ENCODE results near the gene HNRNPA0. TPM values are rescaled to one million over a fixed set of nuclear protein-coding genes. Genes with fewer than 3 reads are reported as not detected.
A peak's percentile ranks its signal among the peaks of the same experiment; 100 is the strongest.

HNRNPA0 gene
- total and polyA plus RNA-seq, 2 of the 4 experiments (the other 2 are of a cell fraction): 5.2 to 12.2 TPM

GRCh38 chr5:137708796-137709559 lies 45.2 kb downstream of the HNRNPA0 start:
- H2BK5ac ChIP-seq (ENCODE audit: low read depth, low read length, poor library complexity, severe bottlenecking): no peak overlapping the region
- no peak for DNase-seq
- H4K5ac ChIP-seq (ENCODE audit: low read depth, low read length): no peak overlapping the region
- in situ Hi-C loops (cut with MboI; ENCODE audit: low sequenced_read_pairs): no loop called here
- no peak for TF ChIP-seq CEBPB (IDR thresholded peaks at IDR 0.05; ENCODE audit: low read depth, low read length)
- no peak for TF ChIP-seq FOS (IDR thresholded peaks at IDR 0.05; ENCODE audit: low read depth, low read length)
- no peaks in the 10 kb centered on the region for H3K36me3 ChIP-seq (ENCODE audit: control insufficient read depth, insufficient read depth, low read length)
- no peak overlapping the region for H3K4me3 ChIP-seq (ENCODE audit: insufficient read depth, low read depth, low read length)
- intact Hi-C loops (cut with micrococcal nuclease): no loop called here
- H3K18ac ChIP-seq (ENCODE audit: low read depth, low read length): no peak overlapping the region
- H3K23ac ChIP-seq (ENCODE audit: low read depth, low read length): no peak overlapping the region
- ChIA-PET CTCF (no interaction called here), POLR2A (ENCODE audit: unreplicated experiment) (no interaction called here)
- H4K91ac ChIP-seq (ENCODE audit: insufficient read depth, low read depth, low read length): no peak overlapping the region
- no peak overlapping the region for H2AK9ac ChIP-seq (replicated peaks; ENCODE audit: low read depth, low read length, poor library complexity)
- ATAC-seq (ENCODE audit: low read depth): no peak
- no peak overlapping the region for H3K14ac ChIP-seq (replicated peaks; ENCODE audit: low read depth, low read length)
- BruUV-seq (replicated peaks): no TSS peak
- dilution Hi-C loops (cut with HindIII; ENCODE audit: low sequenced_read_pairs, unreplicated experiment): no loop called here
- no peak overlapping the region for H3K9ac ChIP-seq (ENCODE audit: low read depth, low read length)
- peaks cover 2% of the 10 kb centered on the region; the same call in 1 of the 2 replicates for H3K9me3 ChIP-seq (ENCODE audit: control insufficient read depth, insufficient read depth, low read length)
- H4K20me1 ChIP-seq (ENCODE audit: insufficient read depth, low read length): no peaks in the 10 kb centered on the region
- no peak overlapping the region for H2BK15ac ChIP-seq (ENCODE audit: low read depth, low read length)
- no peaks in the 10 kb centered on the region for H3K4me1 ChIP-seq (ENCODE audit: control insufficient read depth, insufficient read depth, low read length)
- H2BK20ac ChIP-seq (ENCODE audit: low read depth, low read length): no peak overlapping the region
- H3K4ac ChIP-seq (ENCODE audit: low read depth, low read length): no peak overlapping the region
- H4K8ac ChIP-seq (ENCODE audit: low read depth in 2 of 2, low read length in 2 of 2): no peak overlapping the region
- no CpG with 5 or more reads among the region's 3 CpGs for WGBS, 2 experiments (ENCODE audit: extremely low coverage in 2 of 2, insufficient read length in 1 of 2)
- no peak overlapping the region for H3K56ac ChIP-seq (ENCODE audit: extremely low read depth, insufficient read depth, low read length)
- no peak overlapping the region for H2AK5ac ChIP-seq (ENCODE audit: low read depth, low read length)
- peak overlapping the region; percentile 2 for H2AFZ ChIP-seq (replicated peaks; ENCODE audit: low read length, poor library complexity)
- H3K27me3 ChIP-seq (ENCODE audit: control insufficient read depth, insufficient read depth, low read length): no peaks in the 10 kb centered on the region
- H3K79me1 ChIP-seq (ENCODE audit: low read depth in 1 of 2, low read length in 2 of 2): no peaks in the 10 kb centered on the region
- H3K27ac ChIP-seq (ENCODE audit: insufficient read depth, low read length): no peak overlapping the region
- no peaks in the 10 kb centered on the region for H3K9me1 ChIP-seq (ENCODE audit: insufficient read depth, low read length)
- H3K4me2 ChIP-seq (ENCODE audit: low read depth, low read length): no peak overlapping the region
- H2BK120ac ChIP-seq (ENCODE audit: low read depth, low read length): no peak overlapping the region

Data from IMR-90 (cell line).